NCI-H510A (cell line): ENCODE data around the gene LSM8.
"Not testable (repeated sequence)": the region's sequence is repeated elsewhere in the genome, so short reads cannot be mapped to it uniquely, and the experiment has no call there.

Experiments
- DNase-seq: peaks from one replicate; lab custom pipeline; 2025; lab: John Stamatoyannopoulos, UW

LSM8 gene

DNA sequence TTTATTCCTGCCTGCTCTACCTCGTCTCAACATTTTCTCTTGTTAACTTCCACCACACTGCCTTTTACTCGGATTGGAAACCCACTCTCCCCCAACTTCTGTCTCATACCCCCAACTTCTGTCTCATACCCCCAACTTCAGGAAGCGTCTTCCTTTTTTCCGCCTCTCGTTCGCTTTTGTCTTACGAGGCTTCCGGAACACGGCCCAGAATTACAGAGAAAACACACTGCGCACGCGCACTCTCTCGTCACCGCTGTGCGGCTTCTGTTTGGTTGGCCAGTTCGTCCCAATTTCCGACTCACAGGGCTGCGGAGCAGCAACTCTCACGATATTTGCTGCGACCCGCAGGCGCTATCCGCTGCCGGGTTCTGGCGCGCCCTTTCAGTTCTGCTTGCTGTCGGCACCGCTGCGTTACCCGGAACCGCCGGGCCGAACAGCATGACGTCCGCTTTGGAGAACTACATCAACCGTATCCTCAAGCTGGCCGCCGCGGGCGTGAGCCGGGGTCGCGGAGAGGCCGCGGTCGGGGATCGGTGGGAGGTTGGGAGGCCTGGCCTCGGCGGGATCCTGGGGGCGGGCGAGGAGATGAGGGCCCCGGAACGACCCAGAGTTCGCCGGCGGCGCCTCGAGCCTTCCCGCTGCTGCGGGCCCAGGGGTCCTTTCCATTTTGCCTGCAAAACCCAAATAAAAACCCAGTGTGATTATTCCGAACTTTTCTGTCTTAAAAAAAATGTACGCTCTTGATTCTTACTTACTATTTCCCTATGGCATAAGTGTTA, at the start of gene LSM8:
Gene LSM8 (plus strand): TSS at position 379 of the 779 bp plus-strand sequence. CDS start 60 bp downstream, at position 439.
- DNase-seq = peak; percentile 83

DNA sequence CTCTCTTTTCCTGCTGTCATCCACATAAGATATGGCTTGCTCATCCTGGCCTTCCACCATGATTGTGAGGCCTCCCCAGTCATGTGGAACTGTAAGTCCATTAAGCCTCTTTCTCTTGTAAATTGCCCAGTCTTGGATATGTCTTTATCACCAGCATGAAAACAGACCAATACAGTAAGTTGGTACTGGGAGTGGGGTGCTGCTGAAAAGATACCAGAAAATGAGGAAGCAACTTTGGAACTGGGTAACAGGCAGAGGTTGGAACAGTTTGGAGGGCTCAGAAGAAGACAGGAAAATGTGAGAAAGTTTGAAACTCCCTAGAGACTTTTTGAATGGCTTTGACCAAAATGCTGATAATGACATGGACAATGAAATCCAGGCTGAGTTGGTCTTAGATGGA, 49.5 kb upstream of the LSM8 start:
- DNase-seq = not testable (repeated sequence)

DNA sequence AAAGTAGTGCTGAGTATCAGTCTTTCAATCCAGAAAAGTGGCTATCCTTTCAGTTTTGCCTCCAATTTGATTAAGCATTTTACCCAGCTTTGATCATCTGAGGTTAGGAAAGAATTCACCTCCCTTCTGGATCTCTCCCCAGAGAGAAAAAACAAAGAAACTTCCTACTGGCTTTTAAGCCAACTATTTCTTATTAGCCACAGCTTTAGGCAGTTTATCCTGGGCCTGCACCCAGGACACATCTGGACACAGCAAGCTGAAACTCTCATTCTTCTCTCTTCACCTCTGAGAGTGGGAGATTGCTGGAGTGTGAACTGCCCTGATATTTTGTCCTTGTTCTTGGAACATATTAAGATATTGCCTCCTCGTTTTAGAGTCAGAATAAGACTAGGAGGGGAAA, 43.5 kb upstream of the LSM8 start:
- DNase-seq = no peak

DNA sequence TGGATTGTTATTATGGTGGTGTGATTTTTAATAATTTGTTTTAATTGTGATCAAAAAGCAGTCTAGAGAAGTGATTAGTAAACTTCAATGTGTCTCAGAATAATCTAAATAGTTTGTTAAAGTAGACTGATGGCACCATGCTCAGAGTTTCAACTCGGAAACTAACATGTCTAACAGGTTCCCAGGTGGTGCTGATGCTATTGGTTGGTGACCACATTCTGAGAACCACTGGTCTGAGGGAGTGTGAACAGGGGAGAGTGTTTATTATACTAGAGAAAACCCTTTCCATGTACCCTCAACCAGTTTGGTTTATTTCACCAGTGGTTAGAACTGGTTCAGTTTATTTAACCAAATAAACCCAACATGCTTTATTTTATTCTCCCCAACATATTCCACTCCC, 42.0 kb upstream of the LSM8 start:
- DNase-seq = no peak

DNA sequence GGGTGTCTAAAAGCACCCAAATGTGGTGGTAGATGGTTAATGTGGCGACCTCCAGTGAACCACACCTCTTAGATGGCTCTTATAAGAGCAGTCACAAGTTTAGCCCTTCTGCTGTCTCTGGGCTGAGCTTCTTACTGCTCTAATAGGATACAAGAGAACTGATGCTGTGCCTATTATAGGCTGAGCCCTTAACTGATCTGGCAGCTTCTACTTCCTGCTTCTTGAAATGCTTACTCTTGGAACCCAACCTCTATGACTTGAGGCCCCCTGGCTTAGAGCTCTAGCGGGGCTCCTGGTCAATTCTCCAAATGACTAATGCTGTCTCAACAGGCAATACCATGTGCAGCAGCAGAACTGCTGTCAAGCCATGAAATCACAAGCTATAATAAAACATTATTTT, 35.0 kb upstream of the LSM8 start:
- no peak for DNase-seq

DNA sequence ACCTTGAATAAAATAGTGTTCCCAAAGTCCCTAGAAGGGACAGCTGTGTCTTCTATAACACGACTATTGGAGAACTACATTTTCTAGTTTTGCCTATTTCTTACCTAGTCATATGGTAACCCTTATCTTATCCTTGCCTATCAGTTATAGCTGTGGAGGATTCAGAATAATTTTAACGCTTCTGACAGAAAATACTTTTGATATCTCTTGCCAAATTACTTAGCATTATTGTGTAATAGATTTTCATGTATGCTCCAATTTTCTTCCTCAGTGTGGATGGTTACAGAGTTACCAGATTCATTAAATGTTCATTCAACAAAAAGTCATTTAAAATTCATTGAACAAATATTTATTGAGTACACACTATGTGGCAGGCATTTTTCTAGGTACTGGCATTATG, 34.6 kb upstream of the LSM8 start:
- no peak for DNase-seq

DNA sequence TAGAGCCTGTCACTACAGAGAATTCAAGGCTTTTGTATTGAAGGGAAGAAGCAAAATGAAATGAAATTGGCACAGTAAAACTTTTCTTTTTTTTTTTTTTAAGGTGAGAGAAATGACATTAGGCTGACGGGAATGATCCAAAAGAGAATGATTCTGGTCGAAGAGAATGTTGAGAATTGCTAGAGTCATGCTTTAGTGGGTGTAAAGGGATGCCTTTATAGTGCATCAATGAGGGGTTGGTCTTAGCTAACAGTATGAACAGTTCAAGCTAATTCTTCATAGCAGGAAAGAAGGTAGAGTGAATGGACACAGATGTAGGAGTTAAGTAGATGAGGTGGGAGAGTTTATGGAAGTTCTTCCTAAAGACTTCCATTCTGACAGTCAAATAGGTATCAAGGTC, 32.3 kb upstream of the LSM8 start:
- no peak for DNase-seq

DNA sequence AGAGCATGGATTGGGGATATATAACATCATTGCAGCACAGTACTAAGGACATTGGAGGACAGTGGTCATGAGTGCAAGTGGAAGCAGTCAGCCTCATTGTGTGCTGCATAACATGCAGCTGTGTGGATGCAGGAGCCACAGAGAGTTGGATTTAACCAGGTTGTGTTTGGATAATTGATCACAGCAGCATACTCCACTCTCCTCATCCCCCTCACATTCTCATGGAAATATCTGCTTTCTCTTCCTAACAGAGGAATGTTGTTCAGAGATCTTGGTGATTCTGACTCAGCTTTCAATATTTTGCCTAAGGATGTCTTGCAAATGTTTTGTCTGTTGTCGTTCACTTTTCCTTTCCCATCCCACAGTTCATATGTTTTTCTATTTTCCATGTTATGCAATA, 31.8 kb upstream of the LSM8 start:
- no peak for DNase-seq

DNA sequence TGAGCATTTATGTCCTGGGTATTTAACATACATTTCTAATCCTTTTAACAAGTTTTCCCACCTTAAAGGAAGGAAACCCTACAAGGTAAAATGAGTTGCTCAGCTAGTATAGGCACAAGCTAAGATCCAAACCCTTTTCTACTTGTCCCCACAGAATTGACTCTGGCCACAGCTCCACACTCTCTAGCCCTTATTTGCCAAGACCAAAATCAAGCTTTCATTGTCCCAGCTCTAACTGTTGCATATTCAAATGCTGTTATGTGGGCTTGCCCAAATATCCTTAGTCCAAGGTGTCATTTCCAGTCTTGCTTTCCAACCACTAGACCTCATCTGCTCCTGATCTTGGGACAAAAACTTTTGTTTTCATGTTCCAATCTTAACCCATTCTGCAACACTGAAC, 31.3 kb upstream of the LSM8 start:
- no peak for DNase-seq

DNA sequence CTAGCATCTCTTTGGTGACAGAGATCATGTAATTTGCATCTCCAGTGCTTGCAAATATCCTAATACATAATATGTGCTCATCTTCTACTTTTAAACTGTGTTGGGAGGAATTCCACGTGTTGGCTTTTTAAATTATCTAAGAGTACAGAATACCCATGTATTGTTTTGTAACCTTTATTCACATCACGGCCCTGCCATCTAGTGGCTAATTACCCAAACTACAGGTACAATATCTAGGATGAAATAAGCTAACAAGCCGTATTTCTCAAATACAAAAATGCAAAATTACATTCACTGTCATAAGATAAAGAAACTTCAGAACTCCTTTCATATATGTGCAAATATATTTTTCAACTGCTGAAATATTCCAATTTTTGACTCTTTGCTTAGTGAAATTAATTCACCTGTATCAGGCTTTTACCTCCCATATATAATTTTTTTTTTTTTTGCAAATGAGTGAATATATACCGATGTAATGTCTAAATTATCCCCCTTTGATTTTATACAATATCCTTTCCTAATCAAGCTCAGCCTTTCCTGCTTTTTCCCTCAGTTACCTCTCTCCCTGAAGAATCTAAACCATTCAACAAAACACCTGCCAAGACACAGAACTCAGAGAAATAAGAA, 30.3 kb upstream of the LSM8 start:
- DNase-seq = no peak

DNA sequence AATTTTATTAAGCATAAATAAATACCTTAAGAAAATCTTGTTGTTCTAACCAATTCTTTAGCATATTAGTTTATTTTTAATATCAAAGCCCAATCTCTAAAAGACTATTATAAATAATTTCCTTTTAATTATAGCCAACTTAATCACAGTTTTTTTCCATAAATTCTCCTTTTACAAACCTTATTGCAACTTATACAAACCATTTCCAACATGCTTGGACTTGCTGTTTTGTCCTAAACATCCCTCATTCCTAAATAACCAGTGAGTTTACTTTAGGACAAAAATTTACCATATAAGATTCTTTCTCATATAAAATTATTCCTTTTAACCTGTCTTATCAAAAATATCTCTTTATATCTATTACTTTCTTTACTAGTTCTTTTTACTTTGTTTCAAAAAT, 25.2 kb upstream of the LSM8 start:
- no peak for DNase-seq

DNA sequence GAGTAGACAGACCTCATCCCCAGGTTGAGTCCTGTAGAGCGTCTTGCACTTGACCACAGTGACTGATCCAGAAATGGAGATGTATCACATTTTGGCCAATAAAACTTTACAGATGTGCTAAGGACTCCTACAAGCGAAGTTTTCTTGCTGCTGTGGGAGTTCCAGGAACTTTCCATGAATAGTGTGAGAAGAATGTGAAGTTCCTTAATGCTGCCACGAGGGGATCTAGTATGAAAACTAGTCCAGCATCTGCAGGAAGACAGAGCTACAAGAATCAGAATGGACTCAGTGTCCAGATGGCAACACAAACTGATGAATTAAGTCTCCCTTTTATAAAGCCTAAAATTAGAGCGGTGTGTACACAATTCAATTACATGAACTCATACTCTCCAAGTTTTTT, 14.8 kb upstream of the LSM8 start:
- DNase-seq = no peak

DNA sequence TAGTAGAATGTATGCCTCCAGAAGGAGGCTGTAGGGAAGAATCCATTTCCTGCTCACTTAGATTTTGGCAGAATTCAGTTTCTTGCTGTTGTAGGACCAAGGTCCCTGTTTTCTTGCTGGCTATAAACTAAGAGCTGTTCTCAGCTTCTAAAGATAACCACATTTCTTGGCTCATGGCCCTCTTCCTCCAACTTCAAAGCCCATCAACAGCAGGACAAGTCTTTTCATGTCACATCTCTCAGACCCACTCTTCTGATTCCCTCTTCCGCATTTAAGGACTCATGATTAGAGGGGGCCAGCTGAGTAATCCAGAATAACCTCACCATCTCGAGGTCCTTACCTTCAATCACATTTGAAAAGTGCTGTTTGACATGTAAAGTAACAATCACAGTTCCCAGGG, 8.2 kb upstream of the LSM8 start:
- DNase-seq = no peak

DNA sequence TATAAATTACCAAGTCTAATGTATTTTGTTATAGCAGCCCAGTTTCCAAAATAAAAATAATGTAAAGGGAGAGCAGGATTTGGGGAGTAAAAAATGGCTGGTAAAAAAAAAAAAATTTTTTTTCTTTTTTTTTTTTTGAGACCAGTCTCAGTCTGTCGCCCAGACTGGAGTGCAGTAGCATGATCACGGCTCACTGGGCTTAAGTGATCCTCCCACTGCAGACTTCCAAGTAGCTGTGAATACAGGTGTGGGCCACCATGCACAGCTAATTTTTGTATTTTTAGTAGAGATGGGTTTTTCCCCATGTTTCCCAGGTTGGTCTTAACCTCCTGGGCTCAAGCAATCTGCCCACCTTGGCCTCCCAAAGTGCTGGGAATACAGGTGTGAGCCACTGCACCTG, 4.8 kb upstream of the LSM8 start:
- DNase-seq = no peak

DNA sequence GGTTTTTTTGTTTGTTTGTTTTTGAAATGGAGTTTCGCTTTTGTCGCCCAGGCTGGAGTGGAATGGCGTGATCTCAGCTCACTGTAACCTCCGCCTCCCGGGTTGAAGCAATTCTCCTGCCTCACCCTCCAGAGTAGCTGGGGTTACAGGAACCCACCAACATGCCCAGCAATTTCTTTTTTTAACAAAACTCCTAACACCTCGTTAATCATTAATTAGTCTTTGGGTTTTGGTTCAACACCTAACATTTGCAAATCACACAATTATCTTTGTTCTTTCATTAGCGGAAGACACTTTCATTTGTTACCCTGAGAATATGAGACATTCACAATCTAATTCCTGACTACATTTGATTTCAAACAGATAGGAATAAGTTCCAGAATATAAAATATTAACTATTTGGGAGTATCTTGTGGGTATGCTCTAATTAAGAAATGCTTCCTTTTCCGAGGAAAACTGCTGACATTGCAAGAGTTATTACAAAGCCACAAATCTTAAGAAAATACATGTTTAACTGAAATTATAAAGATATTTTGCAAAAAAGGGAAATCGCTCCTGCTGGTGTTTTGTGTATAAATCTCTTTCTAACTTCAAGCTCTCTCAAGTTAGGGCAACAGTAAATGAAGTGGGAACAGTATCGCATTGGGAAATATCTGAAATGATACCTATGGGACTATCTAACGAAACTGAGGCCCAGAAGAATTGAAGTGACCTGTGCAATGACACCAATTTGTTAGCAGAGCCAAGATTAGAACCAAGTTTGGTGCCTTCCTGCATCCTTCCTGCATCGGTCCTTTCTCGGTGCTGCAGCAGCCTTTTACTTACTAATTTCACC, 1.2 kb upstream of the LSM8 start:
- DNase-seq = no peak

DNA sequence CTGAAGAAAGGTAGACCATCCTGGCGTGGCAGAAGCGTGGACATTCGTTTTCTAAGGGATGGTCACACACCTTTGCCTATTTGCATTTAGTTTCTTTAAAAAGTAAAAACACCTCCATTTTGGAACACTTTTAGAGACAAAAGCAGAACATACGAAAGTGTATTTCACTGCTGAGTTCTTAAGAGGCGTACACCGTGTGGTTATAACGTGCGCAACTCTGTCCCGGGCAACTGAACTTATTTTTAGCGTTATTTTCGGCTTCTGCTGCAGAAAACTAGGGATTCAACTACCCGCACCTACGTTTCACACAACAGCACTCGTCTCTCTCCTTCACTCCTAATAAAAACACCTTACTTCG, 557 bp upstream of the LSM8 start:
- no peak for DNase-seq

DNA sequence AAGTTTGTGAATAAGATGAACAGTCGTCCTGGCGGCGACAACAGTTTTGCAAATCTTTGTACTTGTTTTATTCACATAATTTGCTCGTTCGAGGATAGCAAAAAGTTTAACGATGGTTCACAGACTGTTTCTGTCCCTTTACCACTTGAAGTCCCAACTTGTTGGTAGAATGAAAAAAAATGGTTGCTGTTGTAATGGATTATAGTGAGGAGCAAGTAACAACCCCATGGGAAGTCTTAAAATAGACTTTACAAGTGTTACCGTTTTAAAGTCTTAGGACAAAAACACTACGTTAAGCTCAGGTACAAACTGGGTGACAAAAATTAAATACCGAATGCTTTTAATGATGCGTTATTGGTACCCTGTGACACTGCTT, 589 bp downstream of the LSM8 start:
- no peak for DNase-seq

DNA sequence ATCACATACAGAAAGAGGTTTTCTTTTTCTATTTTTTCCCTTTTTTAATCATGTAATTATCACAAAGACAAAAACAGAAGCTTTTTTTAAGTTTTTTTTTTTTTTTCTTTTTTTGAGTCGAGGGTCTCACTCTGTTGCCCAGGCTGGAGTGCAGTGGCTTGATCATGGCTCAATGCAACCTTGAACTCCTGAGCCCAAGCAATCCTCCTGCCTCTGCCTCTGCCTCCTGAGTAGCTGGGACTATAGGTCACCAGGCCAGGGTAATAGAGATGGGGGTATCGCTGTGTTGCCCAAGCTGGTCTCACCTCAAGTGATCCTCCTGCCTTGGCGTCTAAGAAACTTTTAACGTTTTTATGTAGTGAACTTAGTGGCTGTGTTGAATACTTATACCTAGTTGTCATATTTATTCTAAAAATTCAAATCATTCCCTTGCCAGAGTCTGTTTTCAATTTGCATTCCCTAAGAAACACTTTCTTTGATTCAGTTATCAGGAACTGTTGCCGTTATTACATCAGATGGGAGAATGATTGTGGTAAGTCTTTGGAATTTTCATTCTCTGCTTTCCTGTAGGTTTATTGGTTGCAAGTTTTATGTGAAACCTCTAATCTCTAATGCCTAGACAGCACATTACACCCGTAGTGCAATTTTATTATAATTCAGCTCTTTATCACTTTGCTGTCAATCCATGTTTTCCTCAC, 1.3 kb downstream of the LSM8 start:
- no peak for DNase-seq

DNA sequence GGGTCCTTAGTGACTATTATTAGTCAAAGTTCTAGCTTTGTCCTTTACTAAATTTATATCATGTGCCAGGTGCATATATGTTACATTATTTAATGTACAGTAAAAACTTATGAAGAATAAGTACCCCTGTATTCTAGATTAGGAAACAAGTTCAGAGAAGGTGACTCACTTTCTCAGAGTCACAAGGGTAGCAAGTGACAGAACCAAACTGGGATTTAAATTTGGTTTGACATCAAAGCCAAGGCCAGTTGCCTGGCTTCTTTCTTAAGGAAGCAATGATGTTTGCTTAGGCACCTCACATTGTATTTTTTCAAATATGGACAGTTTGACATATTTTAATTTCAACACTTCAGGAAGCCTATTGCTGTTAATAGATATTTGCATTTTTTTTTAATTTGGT, 2.5 kb downstream of the LSM8 start:
- DNase-seq = no peak

DNA sequence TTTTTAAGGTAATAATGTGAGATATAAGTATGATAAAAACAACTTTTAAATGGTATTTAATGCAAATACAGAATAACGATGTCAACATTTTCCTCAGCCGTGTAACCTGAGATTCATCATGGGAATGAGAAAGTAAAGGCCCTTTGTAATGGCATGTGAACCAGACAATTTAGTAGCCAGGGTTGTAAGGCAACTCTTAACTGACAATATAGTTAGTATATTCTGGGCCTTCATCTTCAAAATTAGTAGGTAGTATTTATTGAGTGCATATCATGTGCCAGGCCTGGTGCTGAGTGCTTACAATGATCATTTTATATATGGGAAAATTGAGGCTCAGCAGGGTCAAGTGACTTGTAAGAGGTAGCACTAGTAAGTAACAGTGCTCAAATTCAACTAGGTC, 10.6 kb downstream of the LSM8 start:
- no peak for DNase-seq

DNA sequence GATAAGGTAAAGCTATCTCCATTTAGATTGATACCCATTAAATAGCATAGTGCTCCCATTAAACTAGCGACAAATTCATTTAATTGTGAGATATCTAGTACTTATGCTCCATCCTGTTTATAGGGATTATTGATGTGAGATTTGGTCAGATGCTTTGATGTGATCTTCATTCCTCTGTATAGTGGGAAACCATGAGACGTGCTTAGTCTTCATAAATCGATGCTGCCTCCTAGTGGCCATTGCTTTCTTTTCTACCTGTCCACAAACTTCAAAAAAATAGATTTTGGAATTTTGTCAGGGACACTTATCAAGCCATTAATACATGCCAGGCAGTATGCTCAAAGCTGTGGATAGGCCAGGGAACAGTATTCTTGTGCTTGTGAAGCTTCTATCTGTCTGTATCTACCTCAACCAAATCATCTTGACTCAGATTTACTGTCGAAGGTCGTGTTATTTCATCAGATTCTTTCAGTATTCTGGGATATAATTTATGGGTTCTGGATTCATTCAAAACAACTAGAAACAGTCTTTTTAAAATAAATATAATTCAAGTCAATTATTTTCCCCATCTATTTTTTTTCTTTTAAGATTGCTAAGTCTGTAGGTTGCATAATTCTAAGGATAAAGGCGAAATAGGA, 12.0 kb downstream of the LSM8 start:
- DNase-seq = peak; percentile 5

DNA sequence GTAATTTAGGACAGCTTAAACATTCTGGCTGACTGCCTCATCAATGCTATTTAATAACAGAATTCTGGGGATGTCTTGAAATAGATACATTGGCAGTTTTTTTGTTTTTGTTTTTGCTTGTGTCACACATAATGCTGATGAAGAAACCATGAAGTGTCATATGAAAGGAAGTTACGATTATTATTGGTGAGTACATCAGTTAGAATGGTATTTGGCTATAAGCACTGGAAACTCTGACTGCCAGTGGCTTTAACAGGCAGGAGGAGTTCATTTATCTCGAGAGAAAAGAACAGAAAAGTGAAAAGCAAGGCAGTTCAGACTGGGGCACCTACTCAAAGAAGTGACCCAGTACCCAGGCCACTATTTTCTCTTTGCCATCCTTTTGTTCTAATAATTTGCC, 18.1 kb downstream of the LSM8 start:
- DNase-seq = no peak
